ENCODE results near the gene NFATC1.
A peak's percentile ranks its signal among the peaks of the same experiment; 100 is the strongest.

The NFATC1 gene

DNA sequence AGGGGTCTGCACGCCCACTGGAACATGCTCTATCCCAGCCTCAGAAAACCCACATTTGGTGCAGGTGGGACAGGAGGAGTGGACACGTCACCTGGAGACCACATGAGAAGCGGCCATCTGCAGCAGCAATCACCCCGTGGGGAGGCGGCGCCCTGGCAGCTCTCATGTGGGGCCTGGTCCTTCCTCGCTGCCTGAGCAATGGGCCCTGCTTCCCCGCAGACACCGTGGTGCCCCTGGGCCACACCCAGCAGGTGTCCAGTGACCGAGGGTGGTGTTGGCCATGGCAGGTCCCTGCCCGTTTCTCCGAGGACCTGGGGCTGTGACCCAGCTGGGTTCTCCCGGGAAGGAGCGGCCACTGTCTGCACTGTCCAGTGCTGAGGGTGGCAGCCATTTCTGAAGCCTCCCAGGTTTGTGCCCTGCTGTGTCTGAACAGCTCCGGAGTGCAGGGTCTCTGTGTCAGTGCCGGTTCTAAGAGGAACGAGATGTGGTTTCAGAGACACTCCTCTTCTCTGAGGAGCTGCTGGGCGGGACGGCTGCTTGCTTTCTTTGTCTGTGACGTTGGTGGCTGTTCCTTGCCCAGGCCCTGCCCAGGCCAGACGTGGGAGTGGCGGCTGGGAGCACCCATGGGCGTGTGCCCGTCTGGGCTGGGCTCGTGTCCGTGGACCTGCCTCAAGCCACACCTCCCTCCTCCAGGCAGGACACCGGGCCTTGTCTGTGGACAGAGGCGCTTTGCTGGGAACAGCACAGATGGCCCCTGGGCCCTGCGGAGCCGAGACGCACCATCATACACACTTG lies 44.8 kb downstream of the NFATC1 start:
- no peak for DNase-seq (ENCODE audit: low read depth in 2 of 2)

DNA sequence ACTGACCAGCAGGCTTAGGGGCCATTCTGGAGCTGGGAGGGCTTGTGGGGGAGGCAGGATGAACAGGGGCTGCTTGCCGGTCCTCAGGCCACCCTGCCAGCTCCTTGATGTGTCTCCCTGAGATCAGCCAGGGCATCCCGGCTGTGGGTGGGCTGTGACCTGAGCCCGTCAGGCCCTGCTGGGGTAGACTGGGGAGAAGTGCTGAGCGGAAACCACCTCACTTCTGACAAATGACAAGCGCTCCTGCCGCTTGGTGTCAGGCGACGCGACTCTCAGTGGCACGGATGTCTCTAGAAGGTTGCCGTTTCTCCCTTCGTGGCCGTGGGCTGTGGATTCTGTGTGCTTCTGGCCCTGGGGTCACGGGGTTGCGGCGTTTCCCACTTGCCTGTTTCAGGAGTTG lies 45.7 kb downstream of the NFATC1 start:
- no peak for DNase-seq (ENCODE audit: low read depth in 2 of 2)

DNA sequence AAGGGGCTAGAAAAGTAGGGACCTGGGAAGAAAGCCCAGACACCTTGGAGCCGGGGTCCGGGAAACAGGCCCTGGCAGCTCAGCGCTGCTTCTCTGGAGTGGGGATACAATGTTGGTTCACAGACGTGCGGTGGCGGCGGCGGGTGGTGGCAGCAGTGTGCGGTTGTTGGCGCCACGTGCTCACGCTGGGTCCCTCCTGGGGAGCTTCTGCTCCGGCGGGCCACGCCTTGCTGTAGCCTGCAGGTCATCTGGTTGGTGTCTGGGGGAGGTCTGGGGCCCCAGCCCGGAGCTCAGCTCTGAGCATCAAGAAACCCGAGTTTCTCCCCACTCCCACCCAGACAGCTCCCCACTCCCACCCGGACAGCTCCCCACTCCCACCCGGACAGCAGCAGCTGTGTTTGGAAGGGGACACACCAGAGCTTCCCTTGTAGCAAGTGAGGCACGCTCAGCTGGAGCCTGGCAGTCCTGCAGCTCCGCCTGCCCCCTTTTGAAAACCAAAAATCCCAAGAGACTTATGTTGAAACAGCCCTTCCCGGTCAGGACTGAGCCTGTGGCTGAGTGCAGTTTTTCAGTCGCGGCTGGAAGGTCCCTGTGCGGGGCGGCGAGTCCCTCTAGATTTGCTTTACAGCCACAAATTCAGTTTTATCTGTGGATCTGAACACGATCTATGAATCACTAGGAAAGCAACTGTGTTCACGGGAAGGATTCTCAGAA lies 46.9 kb downstream of the NFATC1 start:
- peak in 1 of 2 experiments; percentile 32 for DNase-seq (ENCODE audit: low read depth in 2 of 2)

DNA sequence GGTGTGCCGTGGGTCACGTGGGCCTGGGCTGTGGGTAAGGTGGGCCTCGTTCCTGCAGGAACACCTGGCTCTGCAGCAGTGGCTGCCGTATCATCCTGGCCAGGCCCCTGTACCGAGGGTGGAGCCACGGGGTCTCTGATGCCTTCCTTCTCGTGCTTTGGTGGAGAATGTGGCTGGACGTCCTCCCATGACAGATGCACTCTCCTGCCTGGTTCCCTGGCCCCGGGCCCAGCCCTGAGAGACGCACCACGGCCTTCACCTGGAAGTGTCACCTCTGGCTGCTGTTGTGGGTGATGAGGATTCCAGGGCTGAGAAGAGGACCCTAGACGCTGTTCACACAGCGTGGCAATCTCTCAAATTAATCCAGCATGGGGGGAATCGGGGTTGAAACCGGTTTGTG lies 49.5 kb downstream of the NFATC1 start:
- no peak for DNase-seq (ENCODE audit: low read depth in 2 of 2)

DNA sequence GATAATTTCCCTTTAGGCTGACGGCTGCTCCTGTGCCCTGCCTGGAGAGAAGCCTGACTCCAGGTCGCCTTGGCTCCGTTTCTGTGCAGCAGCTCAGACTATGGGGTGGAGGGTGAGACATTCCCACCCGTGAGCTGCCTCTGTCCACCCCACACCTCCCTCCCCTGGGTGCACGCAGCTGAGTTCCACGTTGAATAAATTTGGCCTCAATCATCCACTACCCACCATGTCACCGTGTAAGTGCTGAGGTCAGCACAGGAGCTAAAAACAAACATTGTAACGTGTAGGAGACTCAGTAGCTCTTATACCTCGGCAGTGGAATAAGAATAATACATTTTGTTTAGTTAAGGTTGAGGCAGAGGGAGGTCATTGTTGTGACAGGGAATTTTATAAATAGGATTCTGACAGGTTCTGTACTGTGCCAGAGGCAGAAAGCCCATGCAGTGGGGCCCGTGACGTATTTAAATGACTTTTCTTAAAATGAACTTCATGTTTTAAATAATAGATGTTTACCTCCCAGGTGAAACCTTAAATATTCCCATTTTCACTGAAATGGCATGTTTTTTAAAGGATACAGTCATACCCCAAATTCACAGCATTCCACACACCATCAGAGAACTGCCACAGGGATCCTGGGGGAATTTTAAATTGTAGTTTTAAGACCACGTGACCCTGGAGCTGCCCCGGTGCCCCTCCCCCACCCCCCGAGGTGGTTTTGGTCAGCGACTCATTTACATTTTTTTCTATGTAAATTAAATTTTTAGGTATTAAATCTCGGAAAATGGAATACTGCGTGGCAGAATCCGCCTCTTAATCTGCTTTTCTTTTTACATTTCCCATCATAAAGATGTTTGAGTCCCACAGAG lies 50.2 kb downstream of the NFATC1 start:
- no peak for DNase-seq (ENCODE audit: low read depth in 2 of 2)

DNA sequence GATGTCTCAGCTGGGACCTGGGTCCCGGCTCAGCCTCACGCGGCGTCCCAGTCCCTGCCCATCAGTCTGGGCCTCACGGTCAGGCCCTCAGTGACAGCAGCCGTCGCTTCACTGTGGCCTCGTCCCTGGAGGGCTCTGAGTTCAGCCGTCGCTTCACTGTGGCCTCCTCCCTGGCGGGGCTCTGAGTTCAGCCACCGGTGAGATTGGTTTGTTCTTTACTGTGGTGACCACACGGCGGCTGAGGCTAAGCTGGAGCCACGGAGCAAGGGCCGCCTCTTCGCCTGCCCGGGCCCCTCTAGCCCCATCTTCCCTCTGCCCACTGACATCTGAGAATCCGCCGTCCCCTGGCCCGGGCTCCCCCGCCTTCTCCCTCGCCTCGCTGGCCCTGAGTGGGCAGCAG lies 51.2 kb downstream of the NFATC1 start:
- no peak for DNase-seq (ENCODE audit: low read depth in 2 of 2)

DNA sequence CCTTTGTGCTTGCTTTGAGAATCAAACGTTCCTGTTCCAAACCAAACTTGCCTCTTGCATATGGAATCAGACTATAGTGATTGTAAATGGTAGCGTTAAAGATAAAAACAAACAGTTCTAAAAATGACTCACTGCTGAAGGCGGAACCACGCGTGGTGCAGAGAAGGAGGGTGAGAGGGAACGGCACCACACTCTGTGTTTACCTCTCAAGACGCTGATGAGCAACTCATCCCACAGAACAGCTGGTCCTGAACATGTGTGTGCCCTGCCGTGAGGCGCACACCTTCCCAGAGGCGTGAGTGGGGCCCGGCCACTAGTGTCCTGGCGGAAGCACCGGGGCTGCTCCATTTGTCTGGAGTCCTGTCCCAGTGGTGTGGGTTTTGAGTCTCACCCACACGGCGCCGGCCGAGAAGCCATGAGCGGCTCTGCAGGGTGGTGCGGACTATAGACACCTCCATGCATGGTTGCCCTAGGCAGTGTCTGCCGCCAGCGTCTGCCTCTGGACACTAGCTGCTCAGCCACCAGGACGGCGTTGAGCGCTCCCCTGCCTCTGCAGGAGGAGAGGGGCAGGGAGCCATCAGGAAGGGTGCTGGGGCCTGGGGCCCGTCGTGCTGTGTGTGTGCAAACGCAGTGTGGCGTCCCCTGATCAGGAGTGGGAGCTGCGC lies 52.1 kb downstream of the NFATC1 start:
- no peak for DNase-seq (ENCODE audit: low read depth in 2 of 2)

DNA sequence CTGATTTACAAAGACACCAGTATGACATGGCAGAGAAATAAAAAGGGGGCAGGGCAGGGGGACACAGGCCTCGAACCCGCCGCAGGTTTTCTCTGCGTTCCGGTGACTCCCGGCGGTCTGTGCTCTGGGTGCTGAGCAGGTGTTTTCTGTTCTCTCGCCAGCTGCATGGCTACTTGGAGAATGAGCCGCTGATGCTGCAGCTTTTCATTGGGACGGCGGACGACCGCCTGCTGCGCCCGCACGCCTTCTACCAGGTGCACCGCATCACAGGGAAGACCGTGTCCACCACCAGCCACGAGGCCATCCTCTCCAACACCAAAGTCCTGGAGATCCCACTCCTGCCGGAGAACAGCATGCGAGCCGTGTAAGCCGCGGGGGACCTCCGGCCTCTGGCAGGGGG lies 52.9 kb downstream of the NFATC1 start:
- no peak for DNase-seq (ENCODE audit: low read depth in 2 of 2)

DNA sequence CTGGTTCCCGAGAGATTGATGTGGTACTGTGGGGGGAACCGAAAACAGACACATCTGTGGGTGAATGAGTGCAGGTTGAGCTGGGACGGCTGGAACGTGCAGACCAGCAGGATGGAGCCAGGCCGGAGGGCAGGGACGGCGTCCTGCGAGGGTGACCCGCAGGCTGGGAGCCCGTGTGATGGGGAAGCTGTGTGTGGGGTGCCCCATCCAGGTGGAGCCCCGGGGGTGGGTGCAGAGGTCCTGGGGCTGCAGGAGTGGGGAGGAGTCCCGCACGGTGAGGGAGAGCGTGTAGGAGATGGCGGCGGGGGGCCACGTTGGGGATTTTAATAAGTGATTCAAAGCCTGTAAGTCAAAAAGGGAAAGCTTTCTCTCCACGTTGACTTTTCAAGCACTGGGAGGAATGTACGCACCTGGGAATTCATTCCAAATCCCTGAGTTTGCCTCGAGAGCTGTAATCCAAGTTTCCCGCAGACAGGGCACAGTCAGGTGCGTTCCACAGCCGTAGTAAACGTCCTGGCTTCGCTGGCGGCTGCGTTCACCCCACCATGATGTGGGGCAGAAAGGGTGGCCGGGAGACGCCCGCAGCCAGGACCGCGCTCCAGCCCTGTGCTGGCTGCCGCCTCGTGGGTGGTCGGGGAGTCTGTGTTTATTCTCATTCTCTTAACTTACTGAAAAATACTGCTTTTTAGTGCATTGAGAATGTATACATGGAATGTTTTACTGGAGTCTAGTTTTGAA lies 54.0 kb downstream of the NFATC1 start:
- no peak for DNase-seq (ENCODE audit: low read depth in 2 of 2)

DNA sequence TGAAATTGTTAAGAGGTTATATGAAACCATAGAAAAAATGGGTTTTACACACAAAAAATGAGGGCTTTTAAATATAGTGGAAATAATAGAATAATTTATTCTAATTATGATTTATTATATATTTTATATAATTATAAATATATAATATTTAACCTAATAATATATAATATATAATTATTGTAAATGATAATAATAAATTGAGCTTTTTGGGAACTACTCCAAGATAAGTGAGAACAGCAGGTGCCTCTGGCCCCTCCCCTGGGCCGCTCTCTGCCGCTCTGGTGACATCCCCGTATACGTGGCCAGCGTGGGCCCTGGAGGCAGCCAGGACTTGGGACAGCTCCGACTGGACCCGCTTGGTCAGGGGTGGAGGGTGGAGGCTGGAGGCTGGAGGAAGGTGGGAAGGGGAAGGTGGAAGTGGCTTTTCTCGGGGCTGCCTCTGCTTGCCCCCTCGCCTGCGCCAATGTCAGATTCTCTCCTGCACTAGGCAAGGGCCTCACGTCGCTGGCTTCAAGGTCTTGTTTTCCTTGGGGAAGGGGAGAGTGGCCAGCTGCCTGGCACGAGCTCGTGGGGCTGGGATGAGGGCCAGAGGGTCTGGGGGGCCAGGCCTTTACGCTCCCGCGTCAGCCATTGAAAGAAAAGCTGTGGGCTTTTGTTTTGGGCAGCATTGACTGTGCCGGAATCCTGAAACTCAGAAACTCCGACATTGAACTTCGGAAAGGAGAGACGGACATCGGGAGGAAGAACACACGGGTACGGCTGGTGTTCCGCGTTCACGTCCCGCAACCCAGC lies 54.8 kb downstream of the NFATC1 start:
- DNase-seq (ENCODE audit: low read depth in 2 of 2), result no peak

DNA sequence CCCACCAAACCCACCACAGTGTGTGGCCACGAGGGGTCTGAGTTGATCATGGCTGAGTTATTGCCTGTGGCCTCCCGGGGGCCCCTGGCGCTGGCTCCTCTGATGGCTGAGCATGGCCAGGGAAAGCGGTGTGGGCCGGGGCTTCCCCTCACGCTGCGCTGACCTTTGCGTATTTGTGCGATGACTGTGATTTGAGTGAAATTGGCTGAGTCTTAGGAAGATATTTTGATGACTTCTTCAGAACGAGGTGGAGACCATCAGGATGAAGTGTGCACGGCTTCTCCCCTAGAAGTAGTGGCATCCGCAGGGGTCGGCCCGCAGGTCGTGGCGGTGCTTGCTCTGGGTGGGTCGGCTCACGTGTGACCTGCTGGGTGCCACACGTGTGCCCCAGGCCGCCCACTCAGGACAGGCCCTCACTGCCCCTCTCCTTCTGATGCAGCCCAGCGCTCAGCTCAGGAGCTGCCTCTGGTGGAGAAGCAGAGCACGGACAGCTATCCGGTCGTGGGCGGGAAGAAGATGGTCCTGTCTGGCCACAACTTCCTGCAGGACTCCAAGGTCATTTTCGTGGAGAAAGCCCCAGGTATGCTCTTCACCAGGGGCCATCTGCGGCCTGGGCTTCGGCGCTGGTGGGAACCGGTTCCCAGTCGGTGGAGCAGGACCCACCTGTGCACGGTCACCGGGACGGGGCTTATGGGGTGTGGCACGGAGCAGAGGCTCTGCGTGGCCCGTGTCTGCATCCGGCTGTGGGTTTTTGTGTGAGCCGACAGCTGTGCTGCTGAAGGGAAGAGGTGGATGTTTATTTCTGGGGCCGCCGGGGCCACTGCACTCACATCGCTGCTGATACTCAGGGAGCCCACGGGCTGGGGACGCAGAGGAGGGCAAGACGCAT lies 55.8 kb downstream of the NFATC1 start:
- no peak for DNase-seq (ENCODE audit: low read depth in 2 of 2)

DNA sequence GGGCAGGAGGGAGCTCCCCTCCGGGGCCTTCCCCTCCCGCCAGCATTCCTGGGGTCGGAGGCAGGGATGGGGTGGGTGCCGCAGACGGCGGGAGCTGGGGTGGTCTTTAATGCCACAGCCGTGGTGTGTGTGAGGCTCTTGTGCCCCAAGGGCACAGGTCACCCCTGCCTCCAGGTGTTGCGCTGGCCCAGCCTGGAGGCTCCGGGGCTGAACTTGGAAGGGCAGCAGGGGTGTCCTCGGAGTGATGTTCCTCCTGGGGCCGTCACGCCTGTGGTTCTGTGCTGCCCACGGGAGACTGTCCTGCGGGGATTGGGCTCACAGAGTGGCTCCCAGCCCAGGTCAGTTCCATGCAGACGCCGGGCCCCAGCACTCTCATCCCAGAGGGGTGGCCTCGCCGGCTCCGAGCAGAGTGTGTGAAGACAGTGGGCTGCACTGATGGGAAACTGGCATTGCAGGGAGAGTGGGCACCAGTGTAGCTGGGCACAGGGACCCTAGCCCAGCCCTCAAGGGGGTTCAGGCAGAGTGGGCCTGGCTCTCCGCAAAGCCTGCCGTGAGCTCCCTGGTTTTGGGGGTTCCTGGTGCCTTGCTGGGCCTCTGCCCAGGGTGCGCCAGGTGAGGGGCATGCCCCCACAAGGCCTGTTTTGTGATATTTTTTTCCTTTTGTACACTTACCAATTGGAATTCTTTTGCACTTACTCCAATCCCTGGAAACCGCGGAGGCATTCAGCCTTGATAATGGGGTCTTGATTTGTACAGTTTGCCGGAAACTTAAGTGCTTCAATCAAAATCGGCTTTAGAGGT lies 56.7 kb downstream of the NFATC1 start:
- DNase-seq (ENCODE audit: low read depth in 2 of 2), result no peak

DNA sequence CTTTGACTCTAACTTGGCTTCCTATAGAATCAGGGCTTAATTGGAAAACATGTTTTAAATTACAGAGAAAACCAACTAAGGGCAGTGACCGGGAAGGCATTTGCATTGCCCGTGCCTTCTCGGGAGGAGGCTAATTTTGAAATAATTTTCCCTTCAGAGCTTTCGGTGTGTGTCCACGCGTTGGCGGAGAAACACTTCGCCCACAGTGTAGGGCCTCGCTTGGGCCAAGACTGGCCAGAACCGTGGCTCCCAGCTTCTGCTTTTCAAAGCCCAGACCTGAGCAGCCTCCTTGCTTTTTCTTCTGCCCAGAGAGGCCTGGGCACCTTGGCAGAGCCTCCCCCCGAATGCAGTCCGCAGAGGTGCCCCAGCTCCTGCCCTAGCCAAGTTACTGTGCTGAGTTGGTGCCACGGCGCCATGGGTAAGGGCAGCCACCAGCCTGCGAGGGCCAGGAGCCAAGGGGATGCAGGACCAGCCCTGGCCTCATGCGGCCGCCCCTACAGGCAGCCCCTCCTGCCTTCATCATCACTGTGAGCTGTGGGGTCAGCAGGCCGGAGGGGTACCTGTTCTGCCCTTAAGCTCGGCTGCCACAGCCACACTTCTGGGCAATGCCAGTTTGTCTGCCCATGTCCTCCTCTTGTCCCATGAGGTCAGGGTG lies 57.4 kb downstream of the NFATC1 start:
- no peak for DNase-seq (ENCODE audit: low read depth in 2 of 2)

DNA sequence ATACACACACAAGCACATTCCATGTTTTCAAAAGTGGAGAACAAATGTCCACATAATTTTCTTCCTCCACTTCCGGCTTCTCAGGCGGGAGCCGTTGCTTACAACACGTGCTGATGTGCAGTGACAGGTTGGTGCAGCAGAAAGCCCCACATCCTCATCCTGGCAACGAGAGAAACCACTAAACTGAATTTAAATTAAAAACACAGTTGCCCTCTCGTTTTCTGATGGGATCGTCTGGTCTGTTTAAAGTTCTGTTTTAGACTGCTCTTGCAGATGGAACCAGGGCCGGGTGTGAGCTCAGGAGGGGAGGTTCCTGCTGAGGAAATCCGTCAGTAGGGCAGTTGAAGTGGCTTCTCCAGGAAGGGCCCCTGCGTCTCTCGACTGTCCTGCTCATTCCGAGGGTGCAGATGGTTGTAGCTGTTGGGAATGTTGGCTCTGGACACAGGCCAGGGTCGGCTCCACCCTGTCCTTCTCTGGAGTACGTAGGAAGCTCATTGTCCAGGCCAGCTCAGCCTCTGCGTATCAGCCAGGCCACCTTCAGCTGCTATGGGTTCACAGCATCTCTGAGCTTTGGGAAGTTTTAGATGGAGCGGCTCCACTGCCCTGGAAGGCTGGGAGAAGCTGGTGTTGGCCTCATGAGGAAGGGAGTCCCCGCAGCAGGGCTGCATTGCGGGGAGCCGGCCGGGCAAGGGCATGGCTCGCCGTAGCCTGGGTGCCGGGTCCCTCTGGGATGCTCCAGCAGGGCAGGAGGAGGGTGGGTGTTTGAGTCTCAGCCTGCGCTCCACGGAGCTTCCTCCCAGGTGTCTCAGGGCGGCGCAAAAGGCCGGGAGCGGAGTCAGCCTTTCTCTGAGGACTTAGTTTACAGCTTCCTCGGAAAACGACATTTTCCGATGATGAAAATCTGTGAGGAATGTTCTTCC lies 58.3 kb downstream of the NFATC1 start:
- DNase-seq (ENCODE audit: low read depth in 2 of 2), result no peak

DNA sequence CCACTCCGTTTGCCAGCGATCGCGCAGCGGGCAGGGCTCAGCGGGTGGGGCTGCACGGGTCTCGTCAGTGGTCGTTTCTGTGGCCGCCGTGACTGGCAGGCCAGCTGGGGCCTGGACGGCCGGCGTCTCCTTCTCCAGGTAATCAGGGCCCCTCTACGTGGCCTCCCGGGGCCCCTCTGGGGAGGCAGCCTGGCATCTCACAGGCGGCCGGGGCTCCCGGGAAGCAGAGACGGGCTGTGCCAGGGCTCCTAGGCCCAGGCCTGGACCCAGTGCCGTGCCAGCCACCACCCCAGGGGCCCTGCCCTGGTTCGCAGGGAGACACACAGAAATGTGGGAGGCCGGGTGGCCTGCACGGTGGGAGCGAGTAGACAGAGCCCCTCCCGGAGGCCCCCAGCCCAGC lies 59.5 kb downstream of the NFATC1 start:
- DNase-seq (ENCODE audit: low read depth in 2 of 2), result no peak

DNA sequence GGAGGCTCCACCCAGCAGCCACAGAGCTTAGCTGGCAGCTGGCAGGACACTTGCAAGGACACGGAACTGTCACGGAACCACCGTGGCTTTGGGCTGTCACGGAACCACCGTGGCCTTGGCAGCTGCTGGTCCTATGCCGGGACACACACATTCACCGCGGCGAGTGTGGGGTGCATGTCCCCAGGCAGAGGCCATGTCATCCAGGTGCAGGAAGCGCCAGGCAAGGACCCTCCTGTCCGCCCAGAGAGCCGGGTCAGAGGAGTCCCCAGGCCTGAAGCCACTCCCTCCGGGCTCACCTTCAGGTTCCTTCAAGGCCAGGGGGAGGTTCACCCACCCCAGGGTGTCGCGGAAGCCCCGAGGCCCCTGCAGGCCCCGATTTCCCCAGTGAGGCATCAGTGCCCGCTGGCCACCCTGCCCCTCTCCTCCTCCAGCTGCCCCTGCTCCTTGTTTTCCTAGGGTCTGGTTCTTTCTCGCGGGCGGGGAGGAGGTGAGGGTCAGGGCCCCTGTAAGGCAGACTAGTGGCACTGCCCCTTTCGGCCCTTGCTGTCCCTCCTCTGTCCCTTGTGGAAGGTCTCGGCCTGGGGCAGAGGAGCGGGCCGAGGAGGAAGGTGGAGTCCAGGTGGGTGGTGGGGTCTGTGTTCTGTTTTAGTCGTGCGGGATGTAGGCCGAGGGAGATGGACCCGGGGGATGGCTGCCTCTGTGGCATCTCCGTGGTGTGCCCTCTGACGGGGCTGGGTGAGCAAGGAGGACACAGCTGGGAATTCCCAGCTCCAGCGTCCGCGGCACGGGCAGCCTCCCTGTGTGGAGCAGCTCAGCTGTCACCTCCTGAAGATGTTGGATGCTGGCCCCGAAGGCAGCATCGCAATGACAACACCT lies 60.6 kb downstream of the NFATC1 start:
- DNase-seq (ENCODE audit: low read depth in 2 of 2), result no peak

Measured in fibroblast of skin of left quadriceps (primary cell).